ENCODE data around the gene SEC14L2. TPM values are rescaled to one million over a fixed set of nuclear protein-coding genes. Genes with fewer than 3 reads are reported as not detected.

SEC14L2 gene
- total and polyA plus RNA-seq, 2 of the 4 experiments (the other 2 are of a cell fraction), result 38.7 to 54.8 TPM

DNA sequence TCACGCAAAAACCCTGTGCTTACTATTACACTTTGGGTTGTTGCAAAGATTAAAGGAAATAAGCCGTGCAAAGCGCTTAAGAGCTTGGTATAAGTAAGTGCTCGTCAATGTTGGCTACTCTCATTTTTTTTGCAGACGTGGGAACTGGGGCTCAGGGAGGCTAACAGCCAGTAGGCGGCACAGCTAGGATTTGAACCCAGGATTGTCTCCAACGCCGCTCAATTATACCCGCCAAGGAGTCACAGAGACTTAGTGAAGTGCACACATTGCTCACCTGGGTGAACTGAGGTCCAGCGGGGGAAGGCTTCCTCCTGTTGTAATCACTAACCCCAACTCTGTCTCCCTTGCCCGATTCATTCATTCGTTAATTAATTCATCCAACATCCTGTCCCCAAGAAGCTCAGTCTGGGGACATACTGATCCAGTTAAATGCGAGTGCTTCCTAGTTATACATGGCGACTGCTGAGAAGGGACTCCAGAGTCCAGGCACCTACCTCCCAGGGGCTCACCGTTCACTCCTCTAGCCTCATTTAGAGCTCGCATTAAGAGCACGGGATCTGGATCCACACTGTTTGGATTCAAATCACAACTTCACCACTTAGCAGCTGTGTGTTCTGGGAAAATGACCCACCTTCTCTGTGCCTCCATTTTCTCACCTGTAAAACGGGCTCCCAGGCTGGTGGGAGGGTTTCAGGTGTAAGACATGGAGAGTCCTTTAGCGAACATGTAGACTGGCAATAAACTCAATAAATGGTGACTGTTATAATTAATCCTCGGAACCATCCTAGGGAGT is 27.9 kb downstream of the SEC14L2 start:
- BruUV-seq (replicated peaks), result no TSS peak
- Histone ChIP-seq H4K20me1 (ENCODE audit: insufficient read depth, low read length) (no peaks in the 10 kb centered on the region), H3K27ac (ENCODE audit: insufficient read depth, low read length) (peak overlapping the region; percentile 13), H2BK20ac (ENCODE audit: low read depth, low read length) (peak overlapping the region; percentile 72; the same call in 1 of the 2 replicates), H2BK15ac (ENCODE audit: low read depth, low read length) (peak overlapping the region; percentile 40; the same call in 1 of the 3 replicates), H4K5ac (ENCODE audit: low read depth, low read length) (peak overlapping the region; percentile 59), H4K91ac (ENCODE audit: insufficient read depth, low read depth, low read length) (peak overlapping the region; percentile 47), H3K4me2 (ENCODE audit: low read depth, low read length) (peak overlapping the region; percentile 53), H2AK9ac (replicated peaks; ENCODE audit: low read depth, low read length, poor library complexity) (peak overlapping the region; percentile 100), H4K8ac (ENCODE audit: low read depth in 2 of 2, low read length in 2 of 2) (peak overlapping the region; percentile 41 to 90), H3K27me3 (ENCODE audit: control insufficient read depth, insufficient read depth, low read length) (no peaks in the 10 kb centered on the region), H3K9me1 (ENCODE audit: insufficient read depth, low read length) (peaks cover 17% of the 10 kb centered on the region), H3K4ac (ENCODE audit: low read depth, low read length) (peak overlapping the region; percentile 83), H3K36me3 (ENCODE audit: control insufficient read depth, insufficient read depth, low read length) (peaks cover 9% of the 10 kb centered on the region), H3K56ac (ENCODE audit: extremely low read depth, insufficient read depth, low read length) (peak overlapping the region; percentile 59; the same call in 1 of the 2 replicates), H2BK120ac (ENCODE audit: low read depth, low read length) (peak overlapping the region; percentile 46), H3K23ac (ENCODE audit: low read depth, low read length) (peak overlapping the region; percentile 53; the same call in 1 of the 2 replicates), H3K9ac (ENCODE audit: low read depth, low read length) (peak overlapping the region; percentile 94; the same call in 1 of the 2 replicates), H2BK5ac (ENCODE audit: low read depth, low read length, poor library complexity, severe bottlenecking) (peak overlapping the region; percentile 69), H2AK5ac (ENCODE audit: low read depth, low read length) (peak overlapping the region; percentile 95), H3K14ac (replicated peaks; ENCODE audit: low read depth, low read length) (peak overlapping the region; percentile 77), H3K4me1 (ENCODE audit: control insufficient read depth, insufficient read depth, low read length) (peaks cover 24% of the 10 kb centered on the region), H3K18ac (ENCODE audit: low read depth, low read length) (peak overlapping the region; percentile 12; the same call in 1 of the 2 replicates), H2AFZ (replicated peaks; ENCODE audit: low read length, poor library complexity) (peak overlapping the region; percentile 96), H3K9me3 (ENCODE audit: control insufficient read depth, insufficient read depth, low read length) (no peaks in the 10 kb centered on the region), H3K4me3 (ENCODE audit: insufficient read depth, low read depth, low read length) (peak overlapping the region; percentile 19; the same call in 1 of the 2 replicates), H3K79me1 (ENCODE audit: low read depth in 1 of 2, low read length in 2 of 2) (peaks cover 17 to 41% of the 10 kb centered on the region in 2 experiments; a peak in 3 of 4 replicates)
- ATAC-seq (ENCODE audit: low read depth), result no peak
- ChIA-PET CTCF (interaction anchor here (0.7 to 1.5 kb wide), 5 partner anchors 10 to 60 kb away, joined by 3 to 5 read pairs (median 4); no protein-coding TSS in a partner anchor), POLR2A (ENCODE audit: unreplicated experiment) (interaction anchor here (0.6 kb wide), 1 partner anchor 50 kb away, joined by 5 read pairs; no protein-coding TSS in a partner anchor)
- intact Hi-C loops (cut with micrococcal nuclease) (no loop called here), in situ Hi-C loops (cut with MboI; ENCODE audit: low sequenced_read_pairs) (no loop called here), dilution Hi-C loops (cut with HindIII; ENCODE audit: low sequenced_read_pairs, unreplicated experiment) (no loop called here)
- WGBS, 2 experiments (ENCODE audit: extremely low coverage in 2 of 2, insufficient read length in 1 of 2), result 69% methylated on average over 5 of the region's 20 CpGs; no CpG with 5 or more reads in 1 of the 2 experiments
- DNase-seq, result peak; percentile 28
- TF ChIP-seq, protein P1, sequence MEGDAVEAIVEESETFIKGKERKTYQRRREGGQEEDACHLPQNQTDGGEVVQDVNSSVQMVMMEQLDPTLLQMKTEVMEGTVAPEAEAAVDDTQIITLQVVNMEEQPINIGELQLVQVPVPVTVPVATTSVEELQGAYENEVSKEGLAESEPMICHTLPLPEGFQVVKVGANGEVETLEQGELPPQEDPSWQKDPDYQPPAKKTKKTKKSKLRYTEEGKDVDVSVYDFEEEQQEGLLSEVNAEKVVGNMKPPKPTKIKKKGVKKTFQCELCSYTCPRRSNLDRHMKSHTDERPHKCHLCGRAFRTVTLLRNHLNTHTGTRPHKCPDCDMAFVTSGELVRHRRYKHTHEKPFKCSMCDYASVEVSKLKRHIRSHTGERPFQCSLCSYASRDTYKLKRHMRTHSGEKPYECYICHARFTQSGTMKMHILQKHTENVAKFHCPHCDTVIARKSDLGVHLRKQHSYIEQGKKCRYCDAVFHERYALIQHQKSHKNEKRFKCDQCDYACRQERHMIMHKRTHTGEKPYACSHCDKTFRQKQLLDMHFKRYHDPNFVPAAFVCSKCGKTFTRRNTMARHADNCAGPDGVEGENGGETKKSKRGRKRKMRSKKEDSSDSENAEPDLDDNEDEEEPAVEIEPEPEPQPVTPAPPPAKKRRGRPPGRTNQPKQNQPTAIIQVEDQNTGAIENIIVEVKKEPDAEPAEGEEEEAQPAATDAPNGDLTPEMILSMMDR (conservative IDR thresholded peaks at IDR 0.05; ENCODE audit: low read depth, low read length), result no peak
- TF ChIP-seq FOS (IDR thresholded peaks at IDR 0.05; ENCODE audit: low read depth, low read length) (no peak), CEBPB (IDR thresholded peaks at IDR 0.05; ENCODE audit: low read depth, low read length) (no peak), POLR2A (IDR thresholded peaks at IDR 0.05; ENCODE audit: low read depth, low read length) (no peak), SMC3 (IDR thresholded peaks at IDR 0.05; ENCODE audit: low read depth, low read length) (no peak), NFE2L2 (IDR thresholded peaks at IDR 0.05; ENCODE audit: low read depth, low read length) (no peak)
- TF ChIP-seq, protein P2, sequence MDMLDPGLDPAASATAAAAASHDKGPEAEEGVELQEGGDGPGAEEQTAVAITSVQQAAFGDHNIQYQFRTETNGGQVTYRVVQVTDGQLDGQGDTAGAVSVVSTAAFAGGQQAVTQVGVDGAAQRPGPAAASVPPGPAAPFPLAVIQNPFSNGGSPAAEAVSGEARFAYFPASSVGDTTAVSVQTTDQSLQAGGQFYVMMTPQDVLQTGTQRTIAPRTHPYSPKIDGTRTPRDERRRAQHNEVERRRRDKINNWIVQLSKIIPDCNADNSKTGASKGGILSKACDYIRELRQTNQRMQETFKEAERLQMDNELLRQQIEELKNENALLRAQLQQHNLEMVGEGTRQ (IDR thresholded peaks at IDR 0.05; ENCODE audit: low read depth, low read length), result no peak
